T-helper 2 cell treated with Interferon-gamma antibody and Interleukin-4, amounts not matched to agents 100 ng/mL and 5 ng/mL, for 36 hours (primary cell): ENCODE measurements around the gene OXNAD1. TPM values are rescaled to one million over a fixed set of nuclear protein-coding genes. Genes with fewer than 3 reads are reported as not detected.

Experiments
- intact Hi-C: fragments of 100-400 bp; cut with micrococcal nuclease; formaldehyde crosslinking; loops from one replicate; pipeline ENCODE4 v1.15.1; 2023
- total RNA-seq: library from RNA; stranded (reverse); gene quantifications from 2 replicates; pipeline ENCODE4 v1.2.3, GENCODE V29; 2022

The OXNAD1 gene
- total RNA-seq, 1 donor from 2014 or later = 43.9 TPM

DNA sequence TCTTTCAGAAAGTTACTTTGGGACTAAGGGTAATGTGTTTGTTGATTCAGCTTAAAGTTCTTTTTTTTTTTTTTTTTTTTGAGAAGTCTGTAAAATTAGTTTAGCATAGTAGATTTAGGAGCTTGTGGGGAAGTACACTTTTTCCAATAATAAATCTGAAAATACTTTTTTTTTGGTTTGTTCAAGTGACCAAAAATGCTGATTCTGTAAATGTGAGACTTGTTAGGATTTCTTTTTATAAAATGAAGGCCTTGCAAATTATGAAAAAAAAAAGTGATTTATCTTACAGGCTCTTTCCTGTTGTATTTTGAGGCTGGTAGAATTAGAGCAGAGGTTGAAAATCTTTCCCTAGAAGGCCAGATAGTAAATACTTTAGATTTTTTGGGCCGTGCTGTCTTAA is 7.6 kb downstream of the OXNAD1 start:
- intact Hi-C loops = no loop called here

DNA sequence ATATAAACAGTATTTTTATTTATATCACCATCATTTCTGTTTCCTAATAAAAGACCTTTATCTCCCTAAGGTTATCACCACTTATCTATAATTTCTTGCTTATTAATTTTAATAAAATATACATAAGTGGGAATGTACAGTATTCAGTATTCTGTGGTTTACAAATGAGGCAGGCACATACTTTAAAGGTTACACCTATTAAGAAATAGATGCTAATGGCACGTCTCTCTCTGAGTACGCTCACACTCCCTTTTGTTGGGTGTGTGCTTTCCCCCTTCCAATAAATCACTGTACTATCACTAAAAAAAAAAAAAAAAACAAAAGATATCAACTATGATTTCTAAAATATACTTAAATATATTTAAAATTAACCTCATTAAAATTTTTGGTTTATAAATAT is 8.9 kb downstream of the OXNAD1 start:
- intact Hi-C loops = no loop called here

DNA sequence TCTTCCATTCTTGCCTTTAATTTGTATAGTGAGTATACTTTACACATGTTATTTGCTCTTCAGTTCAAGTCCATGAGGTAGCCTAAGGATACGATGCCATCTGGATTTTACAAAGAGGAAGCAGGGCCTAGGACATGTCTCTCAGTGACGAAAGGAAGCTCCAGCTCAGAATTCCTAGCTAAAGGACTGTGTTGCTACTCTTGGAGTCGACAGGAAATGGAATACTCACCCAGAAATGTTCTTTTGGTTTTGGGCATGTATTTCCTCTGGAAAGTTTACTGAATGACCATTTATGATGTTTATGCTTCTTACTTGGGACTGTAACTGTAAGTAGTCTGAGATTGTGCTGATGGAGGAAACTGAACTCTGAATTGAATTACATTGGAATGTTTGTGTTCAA is 12.5 kb downstream of the OXNAD1 start:
- intact Hi-C loops = no loop called here

DNA sequence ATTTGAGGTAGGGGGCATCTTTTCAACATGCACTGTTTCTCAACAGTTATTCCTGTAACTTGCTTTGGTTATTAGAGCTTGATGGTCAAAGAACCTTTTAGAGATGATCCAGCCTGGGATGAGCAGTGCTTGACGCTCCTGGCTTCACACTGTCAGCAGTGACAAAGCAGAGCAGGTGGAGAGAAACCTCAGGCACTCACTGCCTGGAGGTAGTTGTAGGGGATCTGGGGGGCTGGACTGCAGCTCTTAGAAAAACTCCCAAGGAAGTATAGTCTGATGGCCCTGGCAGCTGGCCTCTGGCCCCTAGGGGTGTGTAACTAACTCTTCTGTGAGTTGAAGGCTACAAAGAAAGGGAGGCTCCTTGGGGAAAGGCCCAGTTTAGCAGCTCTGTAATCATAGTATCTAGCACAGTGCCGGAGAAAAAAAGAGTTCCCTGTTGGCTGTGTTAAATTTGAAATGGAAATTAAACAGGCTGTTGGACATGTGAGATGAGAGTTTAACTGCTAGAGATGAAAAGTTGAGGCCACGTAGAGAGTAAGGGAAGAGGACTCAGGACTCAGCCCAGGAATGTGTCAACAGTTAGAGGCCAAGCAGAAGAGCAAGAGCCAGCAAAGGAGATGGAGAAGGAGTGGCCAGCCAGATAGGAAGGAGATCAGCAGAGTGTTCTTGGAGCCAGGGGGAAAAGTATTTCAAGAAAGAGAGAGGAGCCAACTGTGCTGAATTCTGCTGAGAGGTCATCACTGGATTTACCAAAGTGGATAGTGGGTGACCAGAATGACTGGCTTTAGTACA is 14.2 kb downstream of the OXNAD1 start:
- intact Hi-C loops = no loop called here

DNA sequence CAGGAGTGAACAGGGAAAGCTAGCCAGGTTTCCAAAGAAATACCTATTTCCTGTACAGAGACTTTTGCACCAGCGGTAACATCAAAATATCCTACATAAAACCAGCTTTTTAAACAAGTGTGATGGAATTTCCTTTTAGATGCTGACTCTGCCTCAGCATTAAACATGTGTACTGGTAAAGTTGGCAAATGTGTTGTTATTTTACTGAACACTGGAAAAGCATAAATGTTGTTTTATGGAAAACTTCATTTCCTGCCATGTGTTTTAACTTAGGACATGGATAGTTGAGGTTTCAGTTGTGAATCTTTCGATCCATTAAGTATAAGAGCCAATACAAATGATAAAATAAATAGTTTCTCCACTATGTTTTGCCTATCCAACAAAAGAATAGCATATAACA is 15.7 kb downstream of the OXNAD1 start:
- intact Hi-C loops = no loop called here

DNA sequence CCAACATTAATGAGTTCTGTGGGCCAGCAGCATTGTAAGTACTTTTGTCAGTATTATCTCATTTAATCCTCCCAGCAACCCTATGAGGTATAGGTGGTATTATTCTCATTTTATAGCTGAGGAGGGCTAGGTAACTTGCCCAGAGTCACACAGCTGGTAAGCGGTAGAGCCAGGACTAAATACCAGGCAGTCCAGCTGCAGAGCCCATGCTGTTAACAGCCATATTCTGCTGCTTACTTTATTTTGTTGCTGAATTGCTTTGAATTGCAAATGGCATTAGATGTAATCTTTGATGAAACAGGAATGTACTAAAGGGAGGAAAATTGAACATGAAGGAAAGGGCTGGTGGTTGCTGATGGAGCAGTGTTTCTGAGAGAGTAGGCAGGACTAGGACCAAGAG is 19.6 kb downstream of the OXNAD1 start:
- intact Hi-C loops = loop anchor here (5.0 kb wide), 2 partner anchors 193 to 558 kb away; no protein-coding TSS in a partner anchor

DNA sequence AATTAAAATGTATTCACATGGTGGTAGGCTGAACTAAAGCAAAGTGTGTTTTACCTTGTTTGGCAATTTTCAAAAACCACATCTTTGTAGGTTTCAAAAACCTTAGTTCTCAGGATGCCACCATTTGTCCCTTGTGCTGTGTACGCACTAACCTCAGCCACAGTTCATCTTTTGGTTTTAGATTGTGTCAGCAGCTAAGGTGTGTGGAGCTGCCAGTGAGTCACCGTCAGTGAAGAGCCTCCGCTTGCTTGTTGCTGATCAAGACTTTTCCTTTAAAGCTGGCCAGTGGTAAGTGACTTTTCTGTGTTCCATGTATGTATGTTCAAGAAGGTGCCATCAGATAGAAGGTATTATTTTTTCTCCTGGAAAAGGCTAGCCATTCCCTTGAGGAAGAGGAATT is 21.1 kb downstream of the OXNAD1 start:
- intact Hi-C loops = loop anchor here (1.0 to 5.0 kb wide), 7 partner anchors 15 to 556 kb away; partner anchors contain the start of gene OXNAD1

DNA sequence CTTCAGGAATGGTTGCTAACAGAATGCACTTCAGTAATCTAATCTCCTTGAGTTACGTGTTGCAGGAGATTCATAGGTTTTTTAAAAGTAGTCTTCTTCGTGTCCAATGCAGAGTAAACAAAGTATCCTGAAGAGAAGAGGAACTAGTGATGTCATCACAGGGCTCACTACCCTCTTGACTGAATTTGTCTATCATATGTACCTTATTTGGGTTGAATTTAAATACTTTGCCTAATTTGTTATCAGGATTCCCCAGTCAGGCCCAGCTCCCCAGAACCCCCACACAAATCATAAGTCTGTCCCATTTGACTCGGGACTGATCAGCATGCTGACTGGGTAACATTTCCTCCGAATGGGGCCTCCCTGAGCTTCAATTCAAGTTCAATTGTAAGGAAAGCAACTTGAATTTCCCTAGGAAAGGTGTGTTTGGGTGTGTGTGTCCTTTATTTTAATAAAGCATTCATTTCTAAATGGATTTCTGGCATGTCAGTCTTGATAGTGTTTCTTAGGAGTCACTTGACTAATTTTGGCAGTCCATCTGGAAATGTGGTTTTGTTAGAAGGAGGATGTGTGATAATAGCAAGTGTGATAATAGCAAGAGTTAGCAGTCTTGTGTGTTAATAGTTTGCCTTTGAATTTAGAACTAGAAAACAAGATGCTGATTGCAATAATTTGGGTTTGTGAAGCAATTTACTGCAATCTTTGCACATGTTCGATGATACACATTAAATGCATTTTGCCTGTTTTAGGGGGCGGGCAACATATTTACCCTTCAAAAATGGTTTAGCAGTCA is 21.9 kb downstream of the OXNAD1 start:
- intact Hi-C loops = loop anchor here (1.0 to 5.0 kb wide), 7 partner anchors 14 to 555 kb away; partner anchors contain the start of gene OXNAD1

DNA sequence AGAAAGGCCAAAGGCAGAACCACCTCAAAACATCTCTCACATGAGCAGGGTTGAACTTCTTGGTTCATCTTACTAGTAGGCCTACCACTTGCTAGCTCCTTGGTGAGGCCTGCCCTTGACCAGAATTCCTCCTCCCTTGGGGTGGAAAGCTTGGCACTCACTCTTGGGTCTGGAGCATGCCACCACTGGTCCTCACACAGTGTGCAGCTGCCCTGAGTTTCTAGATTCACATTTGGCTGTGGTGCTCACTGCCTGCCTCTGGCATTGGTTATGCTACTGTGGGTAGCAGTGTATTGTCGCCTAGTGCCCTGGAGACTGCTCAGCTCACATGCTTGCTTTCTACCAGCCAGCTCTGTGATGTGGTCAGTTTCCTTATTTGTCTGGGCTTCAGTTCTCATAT is 23.7 kb downstream of the OXNAD1 start:
- intact Hi-C loops = loop anchor here (5.0 kb wide), 2 partner anchors 189 to 554 kb away; no protein-coding TSS in a partner anchor

DNA sequence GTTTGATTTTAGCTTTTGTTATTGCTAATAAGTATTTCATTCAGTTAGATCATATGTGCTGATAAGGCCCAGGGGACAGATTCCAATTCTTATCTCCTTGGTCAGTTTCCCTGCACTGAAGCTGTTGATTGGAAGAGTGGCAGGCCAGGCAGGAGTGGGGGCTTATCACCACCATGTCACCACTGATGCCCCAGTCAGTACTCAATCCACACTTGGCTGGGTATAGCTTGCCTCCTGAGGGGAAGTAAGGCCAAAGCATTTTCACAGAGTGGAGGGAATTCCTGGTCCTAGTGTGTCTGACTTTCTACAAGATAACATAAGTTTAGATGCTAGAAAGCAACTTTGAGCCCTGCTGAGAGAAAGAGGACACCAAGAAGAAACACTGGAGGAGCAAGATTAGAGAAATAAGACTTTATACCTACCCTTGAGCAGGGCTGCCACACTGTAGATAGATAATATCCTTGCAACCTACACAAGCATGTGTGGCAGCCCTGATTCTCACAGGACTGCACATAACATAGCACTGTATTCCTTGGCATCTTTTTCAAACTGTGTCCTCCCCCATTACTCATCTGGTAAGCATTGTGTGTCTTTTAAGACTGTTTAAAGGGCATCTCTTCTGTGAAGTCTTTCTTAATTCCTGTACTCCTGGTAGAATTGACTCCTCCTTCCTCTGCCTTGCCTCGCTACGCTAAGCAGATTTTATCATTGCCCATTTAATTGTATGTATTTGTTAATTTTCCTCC is 24.3 kb downstream of the OXNAD1 start:
- intact Hi-C loops = loop anchor here (5.0 kb wide), 2 partner anchors 188 to 553 kb away; no protein-coding TSS in a partner anchor

DNA sequence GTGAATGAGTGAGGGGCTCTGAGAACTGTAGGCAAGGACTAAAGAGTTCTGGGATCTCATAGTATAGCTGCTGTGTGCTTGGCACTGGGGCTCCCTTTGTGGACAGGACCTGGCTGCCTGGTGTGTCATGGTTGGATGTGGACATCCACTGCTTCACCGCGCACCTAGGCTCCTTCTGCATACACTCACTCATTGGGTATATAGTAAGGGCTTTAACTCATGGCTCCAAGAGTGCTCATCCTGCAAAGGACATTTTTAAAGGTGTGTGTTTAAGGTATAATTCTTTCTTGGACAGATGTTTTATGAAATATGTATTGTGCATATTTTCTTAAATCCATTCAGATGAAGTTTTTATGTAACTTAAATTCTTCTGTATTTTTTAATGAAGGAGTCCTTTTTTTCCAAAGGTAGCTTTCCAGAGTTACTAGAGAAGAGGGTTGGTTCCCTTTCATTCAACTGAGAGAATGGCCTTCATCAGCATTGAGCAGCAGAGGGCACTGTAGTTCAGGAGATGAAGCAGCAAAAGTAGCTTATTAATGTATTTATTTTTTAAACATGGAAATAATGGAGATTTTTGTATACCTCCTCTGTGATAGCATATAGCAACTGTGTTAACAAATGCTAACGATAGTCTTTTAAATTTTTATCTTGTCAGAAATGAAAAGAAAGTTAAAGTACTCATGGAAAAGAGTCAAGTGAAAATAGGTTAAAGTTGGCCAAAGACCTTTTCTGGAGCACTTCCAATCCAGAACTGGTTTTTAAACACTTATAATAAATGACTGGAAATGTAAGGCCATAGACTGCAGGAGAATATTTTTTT is 25.2 kb downstream of the OXNAD1 start:
- intact Hi-C loops = loop anchor here (1.0 kb wide), 4 partner anchors 19 to 260 kb away; no protein-coding TSS in a partner anchor

DNA sequence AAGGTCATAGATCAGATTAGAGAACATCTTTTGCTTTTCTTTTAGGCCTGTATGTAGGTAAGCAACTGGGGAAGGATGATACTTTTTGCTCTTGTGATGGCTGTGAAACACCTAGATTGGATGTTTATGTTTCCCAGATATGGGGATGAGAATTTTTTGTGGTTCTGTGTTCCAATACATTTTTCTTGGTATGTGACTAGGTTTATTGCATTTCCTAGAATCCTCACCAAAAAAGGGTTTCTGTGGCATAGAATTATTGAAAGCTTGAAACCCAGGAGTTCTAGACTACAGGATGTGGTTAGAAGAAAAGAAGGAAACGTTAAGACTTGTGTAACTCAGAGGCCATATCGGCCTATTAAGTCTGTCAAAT is 25.8 kb downstream of the OXNAD1 start:
- intact Hi-C loops = loop anchor here (1.0 kb wide), 5 partner anchors 10 to 259 kb away; no protein-coding TSS in a partner anchor

DNA sequence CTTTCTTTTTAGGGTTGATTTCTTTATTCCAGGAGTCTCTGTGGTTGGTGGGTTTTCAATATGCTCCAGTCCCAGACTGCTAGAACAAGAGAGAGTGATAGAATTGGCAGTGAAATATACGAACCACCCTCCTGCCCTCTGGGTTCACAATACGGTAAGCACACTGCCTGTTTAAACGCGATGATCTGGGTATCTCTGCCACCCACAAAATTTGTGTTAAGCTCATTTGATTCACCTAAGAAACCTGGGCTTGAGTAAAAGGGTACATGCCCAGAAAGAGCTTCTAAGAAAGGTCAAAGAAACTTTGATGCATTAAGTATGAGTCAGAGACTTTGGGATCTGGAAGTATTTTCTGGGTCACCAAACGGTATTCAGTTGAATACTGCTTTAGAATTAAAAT is 29.8 kb downstream of the OXNAD1 start:
- intact Hi-C loops = no loop called here

DNA sequence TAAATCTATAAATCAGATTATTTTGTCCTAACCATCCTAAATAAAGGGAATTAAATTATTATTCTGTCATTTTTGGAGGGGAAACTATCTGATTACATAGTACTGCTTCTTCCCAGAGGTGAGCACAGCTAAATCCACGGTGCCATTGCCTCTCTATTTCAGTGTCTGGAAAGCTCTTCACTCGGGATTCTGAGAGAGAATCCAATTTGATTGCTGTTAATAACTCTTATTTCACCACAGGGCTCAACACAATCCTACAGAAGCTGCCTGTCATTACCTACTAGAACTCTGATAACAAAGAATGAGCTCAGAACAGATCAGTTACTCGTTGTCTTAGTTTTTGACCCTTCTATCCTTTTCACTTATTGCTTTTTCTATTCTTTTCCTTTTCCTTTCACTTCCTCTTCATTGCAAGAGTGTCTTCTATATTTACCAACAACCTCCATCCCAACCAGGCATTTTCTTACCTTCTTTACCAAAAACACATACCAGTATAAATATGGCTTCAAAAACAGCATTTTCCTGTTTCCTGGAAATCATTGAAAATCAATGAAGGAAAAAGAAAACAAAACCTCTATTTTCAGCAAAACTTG is 30.4 kb downstream of the OXNAD1 start:
- intact Hi-C loops = no loop called here

DNA sequence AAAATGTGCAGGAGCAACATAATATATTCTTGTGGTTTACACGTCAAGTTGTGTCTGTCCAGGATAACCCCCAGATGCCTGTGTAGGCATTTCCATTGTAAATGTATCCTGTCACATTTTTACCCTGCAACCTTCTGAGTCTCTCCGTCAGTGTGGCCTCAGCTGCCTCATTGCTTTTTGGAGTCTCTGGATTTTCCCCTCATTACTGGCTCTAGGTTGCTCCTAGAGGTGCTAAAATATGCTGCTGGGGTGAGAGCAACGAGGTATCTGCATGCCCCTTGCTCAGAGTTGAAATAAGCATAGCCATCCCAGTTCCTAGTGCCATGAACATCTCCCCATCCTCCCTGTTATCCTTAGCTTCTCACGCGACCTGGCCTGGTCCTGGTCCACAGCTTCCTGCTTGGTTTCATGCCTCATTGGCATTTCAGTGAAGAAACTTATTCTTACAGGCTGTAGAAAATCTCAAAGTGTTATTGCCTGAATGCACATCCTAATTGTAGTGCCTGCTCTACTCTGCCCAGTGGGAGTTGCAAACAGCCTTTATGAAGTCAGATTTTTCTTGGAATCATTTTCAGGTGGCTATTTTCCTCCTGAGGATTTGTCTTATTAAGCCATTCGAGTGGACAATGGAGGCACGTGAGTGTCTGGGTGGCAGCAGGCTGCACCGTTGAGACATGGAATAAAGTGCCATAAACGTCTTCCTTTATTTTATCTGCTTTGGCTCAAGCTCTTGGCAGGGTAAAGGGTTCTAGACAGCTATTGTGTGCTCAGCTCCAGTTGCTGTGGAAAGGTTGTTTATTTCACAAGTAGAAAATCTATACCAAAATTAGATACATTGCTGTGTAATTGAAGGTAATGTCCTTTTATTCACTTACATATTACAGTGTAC is 33.2 kb downstream of the OXNAD1 start:
- intact Hi-C loops = no loop called here

DNA sequence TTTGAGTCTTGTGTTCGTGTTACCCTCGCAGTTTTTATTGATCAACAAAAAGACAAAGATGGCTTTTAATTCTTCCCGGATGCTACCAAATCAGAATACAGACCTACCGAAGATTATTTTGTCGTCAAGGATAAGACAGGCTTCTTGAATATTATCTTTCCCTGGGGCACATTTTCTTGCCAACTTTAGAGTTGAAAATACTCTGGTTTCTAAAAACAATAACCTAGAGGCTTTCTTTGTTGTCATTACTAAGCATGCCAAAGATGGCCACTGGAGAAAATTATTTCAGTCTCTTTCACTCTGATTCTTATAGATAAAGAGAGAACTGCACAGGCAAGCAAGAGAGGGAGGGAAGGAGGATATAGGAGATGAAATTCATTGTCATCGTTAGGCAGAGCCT is 33.9 kb downstream of the OXNAD1 start:
- intact Hi-C loops = no loop called here

DNA sequence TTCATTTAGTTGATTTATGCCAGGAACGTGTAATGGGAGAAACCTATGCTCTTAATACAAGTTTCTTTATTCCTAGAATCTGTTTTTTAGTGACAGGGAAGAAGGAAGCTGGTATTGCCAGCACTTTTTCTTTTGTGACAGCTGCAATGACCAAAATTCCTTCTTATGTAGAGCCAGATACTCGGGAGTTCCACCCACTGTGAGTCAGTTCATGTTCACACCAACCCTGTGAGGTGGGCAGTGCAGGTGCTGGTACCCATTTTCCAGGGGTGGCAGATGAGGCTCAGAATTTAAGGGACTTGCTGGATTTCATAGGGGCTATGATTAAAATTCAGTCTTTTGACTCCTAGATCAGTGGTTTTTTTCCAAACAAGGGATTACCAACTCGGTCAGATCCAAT is 34.7 kb downstream of the OXNAD1 start:
- intact Hi-C loops = loop anchor here (2.0 to 10.0 kb wide), 3 partner anchors 13 to 652 kb away; partner anchors contain the start of gene PLCL2

DNA sequence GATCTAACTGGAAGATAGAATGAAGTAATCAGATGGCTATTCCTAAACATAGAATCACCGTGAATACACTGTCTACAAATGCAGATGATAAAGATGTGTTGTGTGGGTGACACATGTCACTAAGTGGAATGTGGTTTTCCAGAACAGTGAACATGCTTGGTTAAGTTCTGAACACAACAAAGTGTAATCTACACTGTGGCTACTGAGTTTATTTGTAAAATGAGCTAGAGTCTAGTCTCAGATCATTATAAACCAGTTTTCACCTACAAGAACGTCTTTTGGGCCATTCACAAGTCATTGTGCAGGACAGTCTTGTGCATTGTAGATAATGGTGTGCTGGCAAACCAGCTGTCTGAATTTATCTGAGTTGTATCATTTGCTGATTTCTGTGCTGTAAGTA is 35.3 kb downstream of the OXNAD1 start:
- intact Hi-C loops = loop anchor here (2.0 to 10.0 kb wide), 3 partner anchors 14 to 653 kb away; partner anchors contain the start of gene PLCL2

DNA sequence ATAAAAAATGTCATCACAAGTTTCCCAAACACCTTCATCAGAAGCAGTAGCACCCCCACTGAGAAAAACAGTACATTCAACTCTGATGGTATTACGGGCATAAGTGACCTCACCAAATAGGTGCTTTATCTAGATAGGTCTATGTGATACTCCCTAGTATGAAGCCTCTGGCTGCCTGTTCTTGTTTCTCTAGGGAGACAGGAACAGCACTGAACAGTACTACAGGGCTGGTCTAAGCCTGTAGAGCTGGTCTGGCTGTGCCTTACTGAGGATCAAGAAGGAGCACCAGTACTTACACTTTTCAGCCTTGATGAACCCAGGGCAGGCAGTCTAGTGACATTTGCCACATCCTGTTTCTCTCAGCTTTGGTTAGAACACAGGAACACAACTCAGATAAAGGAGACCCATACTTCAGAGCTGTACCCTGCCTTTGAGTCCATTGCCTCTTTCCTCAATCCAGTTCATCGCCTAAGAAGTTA is 35.9 kb downstream of the OXNAD1 start:
- intact Hi-C loops = loop anchor here (1.0 to 10.0 kb wide), 6 partner anchors 10 to 654 kb away; partner anchors contain the start of gene PLCL2
